ENCODE results near the gene TSPAN18. TPM values are rescaled to one million over a fixed set of nuclear protein-coding genes. Genes with fewer than 3 reads are reported as not detected.

TSPAN18 gene
- total and polyA plus RNA-seq, 2 of the 8 experiments (the other 6 are each of a cell fraction or from before 2014, with no cell fraction given), result 5.2 to 10.2 TPM

GRCh38 chr11:44969651-44970252 lies 243.0 kb downstream of the TSPAN18 start (continued):
- TF ChIP-seq RAD21 (IDR thresholded peaks at IDR 0.05 in 1 of 2, conservative IDR thresholded peaks at IDR 0.05 in 1 of 2; ENCODE audit: low read depth in 2 of 2, low read length in 2 of 2), result no peak
